ENCODE measurements around the gene CDCA4. TPM values are rescaled to one million over a fixed set of nuclear protein-coding genes. Genes with fewer than 3 reads are reported as not detected.

Gene CDCA4
- total and polyA plus RNA-seq, 2 donors (not counting 1 experiment from before 2014, with no cell fraction given), result 6.3 to 11.7 TPM

DNA sequence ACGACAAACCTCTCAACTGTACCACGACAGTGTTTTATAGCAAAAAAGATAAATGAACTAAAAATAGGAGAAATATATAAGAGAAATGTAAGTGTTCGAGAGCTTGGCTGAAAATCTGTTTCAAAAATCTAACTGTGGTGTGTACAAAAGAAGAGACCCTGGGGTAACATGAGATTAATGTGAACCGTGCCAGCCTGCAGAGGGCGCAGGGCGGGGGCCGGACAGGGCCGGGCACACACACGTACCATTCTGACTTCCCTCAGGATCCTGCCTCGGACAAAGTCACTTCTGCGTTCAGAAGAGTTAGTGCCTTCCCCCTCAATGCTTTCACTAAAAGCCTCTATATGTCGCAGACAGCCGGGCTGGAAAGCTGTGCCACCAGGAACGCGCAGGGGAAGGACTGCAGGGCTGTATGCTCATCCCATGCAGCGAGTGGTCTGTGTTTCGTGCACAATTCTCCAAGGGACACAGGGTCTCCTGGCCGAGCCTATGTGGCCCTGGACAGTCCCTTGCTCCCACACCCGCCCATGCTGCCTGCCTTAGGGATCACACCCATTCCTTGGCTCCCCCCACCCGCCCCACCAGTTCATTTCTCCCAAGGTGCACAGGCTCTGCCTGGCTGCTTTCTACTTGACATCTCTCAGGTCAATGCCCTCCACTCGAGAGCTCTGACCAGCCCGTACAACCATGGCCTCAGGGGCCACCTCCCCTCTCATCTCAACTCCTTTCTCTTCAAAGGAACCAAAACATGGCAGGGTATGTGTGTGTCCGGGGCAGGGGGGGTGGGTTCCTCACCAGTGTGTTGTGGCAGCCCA is 8.5 kb downstream of the CDCA4 start:
- Histone ChIP-seq H4K20me1 (ENCODE audit: control insufficient read depth, insufficient read depth, low read length, poor library complexity, severe bottlenecking) (peaks cover 55% of the 10 kb centered on the region), H3K27me3 (replicated peaks in 1 of 4; ENCODE audit: control extremely low read depth in 1 of 4, control insufficient read depth in 3 of 4, insufficient read depth in 4 of 4, low read length in 3 of 4) (no peaks in the 10 kb centered on the region), H2AFZ (ENCODE audit: insufficient read depth, low read depth, low read length, poor library complexity, severe bottlenecking) (no peak overlapping the region), H3K9ac (ENCODE audit: low read length) (no peak overlapping the region), H3K4me2 (replicated peaks; ENCODE audit: low read depth, low read length, poor library complexity, severe bottlenecking) (no peak overlapping the region), H3K79me2 (ENCODE audit: control insufficient read depth, insufficient read depth, low read length) (peaks cover 67% of the 10 kb centered on the region), H3K4me3 (ENCODE audit: control extremely low read depth in 1 of 5, extremely low read depth in 1 of 5, insufficient read depth in 1 of 5, low read depth in 2 of 5, low read length in 4 of 5) (no peak overlapping the region), H3K4me1 (ENCODE audit: control insufficient read depth in 2 of 2, insufficient read depth in 2 of 2, low read length in 2 of 2) (peaks cover 6 to 7% of the 10 kb centered on the region in 2 donors), H3K9me3 (ENCODE audit: control extremely low read depth in 1 of 3, control insufficient read depth in 2 of 3, insufficient read depth in 1 of 3, low read length in 2 of 3) (no peaks in the 10 kb centered on the region), H3K36me3 (replicated peaks in 1 of 2; ENCODE audit: control extremely low read depth in 1 of 2, control insufficient read depth in 1 of 2, extremely low read depth in 1 of 2, insufficient read depth in 2 of 2, low read length in 1 of 2) (peaks cover 0 to 19% of the 10 kb centered on the region in 2 experiments), H3K27ac (ENCODE audit: low read length in 2 of 2) (no peak overlapping the region)
- intact Hi-C loops (cut with micrococcal nuclease), result loop anchor here (1.0 kb wide), 1 partner anchor 33 kb away; no protein-coding TSS in a partner anchor
- peak; percentile 31 for ATAC-seq (ENCODE audit: low read depth)
- WGBS (ENCODE audit: insufficient coverage), result 91% methylated on average over 17 of the region's 23 CpGs
- TF ChIP-seq EZH2 (IDR thresholded peaks at IDR 0.05; ENCODE audit: borderline replicate concordance, insufficient read depth, low read depth, low read length, poor library complexity, severe bottlenecking), result no peak
- TF ChIP-seq, protein P1, sequence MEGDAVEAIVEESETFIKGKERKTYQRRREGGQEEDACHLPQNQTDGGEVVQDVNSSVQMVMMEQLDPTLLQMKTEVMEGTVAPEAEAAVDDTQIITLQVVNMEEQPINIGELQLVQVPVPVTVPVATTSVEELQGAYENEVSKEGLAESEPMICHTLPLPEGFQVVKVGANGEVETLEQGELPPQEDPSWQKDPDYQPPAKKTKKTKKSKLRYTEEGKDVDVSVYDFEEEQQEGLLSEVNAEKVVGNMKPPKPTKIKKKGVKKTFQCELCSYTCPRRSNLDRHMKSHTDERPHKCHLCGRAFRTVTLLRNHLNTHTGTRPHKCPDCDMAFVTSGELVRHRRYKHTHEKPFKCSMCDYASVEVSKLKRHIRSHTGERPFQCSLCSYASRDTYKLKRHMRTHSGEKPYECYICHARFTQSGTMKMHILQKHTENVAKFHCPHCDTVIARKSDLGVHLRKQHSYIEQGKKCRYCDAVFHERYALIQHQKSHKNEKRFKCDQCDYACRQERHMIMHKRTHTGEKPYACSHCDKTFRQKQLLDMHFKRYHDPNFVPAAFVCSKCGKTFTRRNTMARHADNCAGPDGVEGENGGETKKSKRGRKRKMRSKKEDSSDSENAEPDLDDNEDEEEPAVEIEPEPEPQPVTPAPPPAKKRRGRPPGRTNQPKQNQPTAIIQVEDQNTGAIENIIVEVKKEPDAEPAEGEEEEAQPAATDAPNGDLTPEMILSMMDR (IDR thresholded peaks at IDR 0.05), result peak; percentile 21
- POLR2A ChIA-PET, result interaction anchor here (0.6 to 0.8 kb wide), 3 partner anchors 17 to 302 kb away, joined by 5 read pairs; no protein-coding TSS in a partner anchor
- no peaks in the 10 kb centered on the region for H3K9me3 Mint-ChIP-seq (ENCODE audit: insufficient read depth)
- CTCF ChIA-PET, result interaction anchor here (0.6 to 2.4 kb wide), 9 partner anchors 13 to 1295 kb away, joined by 3 to 13 read pairs (median 3); partner anchors contain the start of gene GPR132
- H3K27ac Mint-ChIP-seq, result no peak overlapping the region
- H3K4me3 Mint-ChIP-seq, result no peak overlapping the region
- no peak for DNase-seq
- H3K4me1 Mint-ChIP-seq, result peaks cover 43% of the 10 kb centered on the region
- H3K27me3 Mint-ChIP-seq, result no peaks in the 10 kb centered on the region
